ENCODE data around the gene CFAP77. TPM values are rescaled to one million over a fixed set of nuclear protein-coding genes. Genes with fewer than 3 reads are reported as not detected.

The CFAP77 gene
- total RNA-seq, 2 experiments from 2014 or later: not detected

- Mint-ChIP-seq H3K27ac (no peak overlapping the region), H3K4me3 (no peak overlapping the region), H3K4me1 (ENCODE audit: low read depth) (no peaks in the 10 kb centered on the region), H3K27me3 (peaks cover 84% of the 10 kb centered on the region), H3K36me3 (ENCODE audit: low read depth) (no peaks in the 10 kb centered on the region), H3K9me3 (no peaks in the 10 kb centered on the region)
- POLR2A ChIA-PET: no interaction called here
- ATAC-seq (ENCODE audit: poor library complexity): no peak
- H3K36me3 ChIP-seq (ENCODE audit: insufficient read depth, low read length): no peaks in the 10 kb centered on the region
- H3K4me3 ChIP-seq (ENCODE audit: low read length): no peak overlapping the region
- DNase-seq: no peak
- no peak for TF ChIP-seq CTCF (IDR thresholded peaks at IDR 0.05)
- H3K4me1 ChIP-seq (ENCODE audit: insufficient read depth, low read length): no peaks in the 10 kb centered on the region
- CTCF ChIA-PET: no interaction called here
- H3K9me3 ChIP-seq (ENCODE audit: control insufficient read depth in 1 of 2, insufficient read depth in 1 of 2, low read length in 2 of 2): no peaks in the 10 kb centered on the region
- peaks cover 29 to 72% of the 10 kb centered on the region in 2 experiments for H3K27me3 ChIP-seq (ENCODE audit: control insufficient read depth in 1 of 2, insufficient read depth in 2 of 2, low read length in 2 of 2)
- H3K27ac ChIP-seq (ENCODE audit: low read depth in 1 of 2, low read length in 2 of 2): no peak overlapping the region
- intact Hi-C loops (cut with DNase I, micrococcal nuclease): loop anchor here (10.0 kb wide), 2 partner anchors 486 to 556 kb away; partner anchors contain the start of gene GFI1B (in 1 of the 2)
These were observed 8.8 kb downstream of the CFAP77 start for GRCh38 chr9:132418726-132419363.

- H3K36me3 ChIP-seq (ENCODE audit: insufficient read depth, low read length): no peaks in the 10 kb centered on the region
- H3K9me3 ChIP-seq (ENCODE audit: control insufficient read depth in 1 of 2, insufficient read depth in 1 of 2, low read length in 2 of 2): no peaks in the 10 kb centered on the region
- intact Hi-C loops (cut with DNase I, micrococcal nuclease): no loop called here
- ATAC-seq (ENCODE audit: poor library complexity): no peak
- no peak overlapping the region for H3K27ac Mint-ChIP-seq
- H3K27me3 Mint-ChIP-seq: peaks cover 81% of the 10 kb centered on the region
- DNase-seq: no peak
- H3K27me3 ChIP-seq (ENCODE audit: control insufficient read depth in 1 of 2, insufficient read depth in 2 of 2, low read length in 2 of 2): peaks cover 8 to 52% of the 10 kb centered on the region in 2 experiments
- ChIA-PET POLR2A (no interaction called here), CTCF (no interaction called here)
- no peaks in the 10 kb centered on the region for H3K4me1 Mint-ChIP-seq (ENCODE audit: low read depth)
- no peak for TF ChIP-seq CTCF (IDR thresholded peaks at IDR 0.05)
- no peak overlapping the region for H3K4me3 Mint-ChIP-seq
- no peaks in the 10 kb centered on the region for H3K4me1 ChIP-seq (ENCODE audit: insufficient read depth, low read length)
- H3K27ac ChIP-seq (ENCODE audit: low read depth in 1 of 2, low read length in 2 of 2): no peak overlapping the region
- no peaks in the 10 kb centered on the region for H3K9me3 Mint-ChIP-seq
- H3K36me3 Mint-ChIP-seq (ENCODE audit: low read depth): no peaks in the 10 kb centered on the region
- no peak overlapping the region for H3K4me3 ChIP-seq (ENCODE audit: low read length)
These were observed 12.6 kb downstream of the CFAP77 start for GRCh38 chr9:132422574-132422973.

- CTCF ChIA-PET: no interaction called here
- H3K27ac Mint-ChIP-seq: no peak overlapping the region
- no peaks in the 10 kb centered on the region for H3K9me3 Mint-ChIP-seq
- intact Hi-C loops (cut with DNase I, micrococcal nuclease): no loop called here
- H3K36me3 Mint-ChIP-seq (ENCODE audit: low read depth): no peaks in the 10 kb centered on the region
- Histone ChIP-seq H3K27ac (ENCODE audit: low read depth in 1 of 2, low read length in 2 of 2) (no peak overlapping the region), H3K27me3 (ENCODE audit: control insufficient read depth in 1 of 2, insufficient read depth in 2 of 2, low read length in 2 of 2) (peaks cover 6 to 46% of the 10 kb centered on the region in 2 experiments), H3K4me1 (ENCODE audit: insufficient read depth, low read length) (no peaks in the 10 kb centered on the region), H3K4me3 (ENCODE audit: low read length) (no peak overlapping the region), H3K9me3 (ENCODE audit: control insufficient read depth in 1 of 2, insufficient read depth in 1 of 2, low read length in 2 of 2) (no peaks in the 10 kb centered on the region), H3K36me3 (ENCODE audit: insufficient read depth, low read length) (no peaks in the 10 kb centered on the region)
- no peak for TF ChIP-seq CTCF (IDR thresholded peaks at IDR 0.05)
- DNase-seq (no peak), ATAC-seq (ENCODE audit: poor library complexity) (no peak)
- peaks cover 75% of the 10 kb centered on the region for H3K27me3 Mint-ChIP-seq
- H3K4me3 Mint-ChIP-seq: no peak overlapping the region
- no peaks in the 10 kb centered on the region for H3K4me1 Mint-ChIP-seq (ENCODE audit: low read depth)
- POLR2A ChIA-PET: no interaction called here
These were observed 13.5 kb downstream of the CFAP77 start for GRCh38 chr9:132423503-132423902.
